ENCODE data around the gene GHR. TPM values are rescaled to one million over a fixed set of nuclear protein-coding genes. Genes with fewer than 3 reads are reported as not detected.

GHR gene
- total and polyA plus RNA-seq, 10 of the 15 experiments (the other 5 are each of a cell fraction or from before 2014, with no cell fraction given): 0.23 to 10.2 (median 0.48) TPM

DNA sequence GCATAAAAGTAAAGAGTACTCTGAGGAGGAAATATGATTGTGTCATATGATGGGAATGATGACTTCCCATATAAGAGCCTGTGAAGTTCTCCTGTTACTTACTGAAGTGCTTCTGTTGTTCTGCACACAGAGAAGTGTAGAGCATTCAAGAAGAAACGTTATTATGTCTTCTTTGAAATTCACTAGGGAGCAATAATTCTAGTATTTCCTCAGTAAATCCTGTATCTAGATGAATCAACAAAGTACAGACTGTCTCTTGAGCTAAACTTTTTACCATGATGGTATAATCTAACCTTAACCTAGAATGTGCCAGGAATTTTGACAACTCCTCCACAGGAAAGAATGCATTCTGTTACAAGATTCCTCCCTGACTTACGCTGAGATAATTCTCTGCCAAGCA is 18.9 kb upstream of the GHR start (continued):
- TF ChIP-seq, protein P1, sequence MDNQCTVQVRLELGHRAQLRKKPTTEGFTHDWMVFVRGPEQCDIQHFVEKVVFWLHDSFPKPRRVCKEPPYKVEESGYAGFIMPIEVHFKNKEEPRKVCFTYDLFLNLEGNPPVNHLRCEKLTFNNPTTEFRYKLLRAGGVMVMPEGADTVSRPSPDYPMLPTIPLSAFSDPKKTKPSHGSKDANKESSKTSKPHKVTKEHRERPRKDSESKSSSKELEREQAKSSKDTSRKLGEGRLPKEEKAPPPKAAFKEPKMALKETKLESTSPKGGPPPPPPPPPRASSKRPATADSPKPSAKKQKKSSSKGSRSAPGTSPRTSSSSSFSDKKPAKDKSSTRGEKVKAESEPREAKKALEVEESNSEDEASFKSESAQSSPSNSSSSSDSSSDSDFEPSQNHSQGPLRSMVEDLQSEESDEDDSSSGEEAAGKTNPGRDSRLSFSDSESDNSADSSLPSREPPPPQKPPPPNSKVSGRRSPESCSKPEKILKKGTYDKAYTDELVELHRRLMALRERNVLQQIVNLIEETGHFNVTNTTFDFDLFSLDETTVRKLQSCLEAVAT (IDR thresholded peaks at IDR 0.05): no peak
- no peak for TF ChIP-seq JUND (IDR thresholded peaks at IDR 0.05; ENCODE audit: low read depth, low read length)
- no peak for TF ChIP-seq MTA2 (IDR thresholded peaks at IDR 0.05; ENCODE audit: low read depth)
- no peak for TF ChIP-seq NFXL1 (IDR thresholded peaks at IDR 0.05; ENCODE audit: borderline replicate concordance)
- TF ChIP-seq CREB1 (IDR thresholded peaks at IDR 0.05; ENCODE audit: low read depth): no peak
- no peak for TF ChIP-seq SIX5 (IDR thresholded peaks at IDR 0.05; ENCODE audit: low read depth, low read length, severe bottlenecking)
- no peak for TF ChIP-seq FOXK2 (IDR thresholded peaks at IDR 0.05)
- TF ChIP-seq FOS (IDR thresholded peaks at IDR 0.05; ENCODE audit: borderline replicate concordance, extremely low read depth, insufficient read length): no peak
- TF ChIP-seq NRF1 (conservative IDR thresholded peaks at IDR 0.05; ENCODE audit: low read depth, low read length): no peak
- no peak for TF ChIP-seq ZNF384 (IDR thresholded peaks at IDR 0.05; ENCODE audit: borderline replicate concordance, low read depth, low read length)
- no peak for TF ChIP-seq MEF2A (IDR thresholded peaks at IDR 0.05; ENCODE audit: insufficient read depth, low read depth, low read length)
- no peak for TF ChIP-seq ZNF207 (IDR thresholded peaks at IDR 0.05; ENCODE audit: borderline replicate concordance)

DNA sequence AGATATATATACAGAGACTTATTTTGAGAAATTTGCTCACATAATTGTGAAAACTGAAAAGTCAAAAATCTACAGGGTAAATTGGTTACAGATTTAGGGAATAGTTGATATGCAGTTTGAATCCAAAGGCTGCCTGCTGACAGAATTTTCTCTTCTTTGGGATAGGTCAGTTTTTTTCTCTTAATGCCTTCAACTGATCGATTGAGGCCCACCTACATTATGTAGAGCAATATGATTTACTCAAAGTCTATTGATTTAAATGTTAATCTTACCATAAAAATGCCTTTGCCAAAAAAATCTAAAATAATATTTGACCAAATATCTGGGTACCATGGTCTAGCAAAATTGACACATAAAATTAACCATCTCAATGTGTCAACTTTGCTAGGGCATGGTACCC is 3.9 kb upstream of the GHR start:
- intact Hi-C loops (cut with micrococcal nuclease; ENCODE audit: unreplicated experiment) (no loop called here), in situ Hi-C loops (cut with MboI) (no loop called here)
- H2AFZ ChIP-seq (ENCODE audit: control insufficient read depth, low read depth, low read length): no peak overlapping the region
- no TSS peak for BruUV-seq (replicated peaks)
- no peaks in the 10 kb centered on the region for H3K9me3 ChIP-seq (replicated peaks; ENCODE audit: control insufficient read depth, insufficient read depth, low read length)
- no peaks in the 10 kb centered on the region for H3K79me2 ChIP-seq (ENCODE audit: control insufficient read depth, insufficient read depth, low read length)
- WGBS (ENCODE audit: insufficient coverage, insufficient replicate concordance, low lambda C conversion rate, missing lambda C conversion rate): 0% methylated on average over 1 of the region's 1 CpG
- SMC1A ChIA-PET (ENCODE audit: uncharacterized antibody, unreplicated experiment): no interaction called here
- no peaks in the 10 kb centered on the region for H3K36me3 ChIP-seq (ENCODE audit: control insufficient read depth in 2 of 2, insufficient read depth in 2 of 2, low read length in 1 of 2)
- RAD21 ChIA-PET (ENCODE audit: unreplicated experiment): no interaction called here
- FAIRE-seq (no peak), DNase-seq (ENCODE audit: low read depth, low spot score) (no peak), ATAC-seq (no peak)
- H3K4me1 ChIP-seq (ENCODE audit: control insufficient read depth, insufficient read depth, low read length): no peaks in the 10 kb centered on the region
- no peak overlapping the region for H3K9ac ChIP-seq (ENCODE audit: control insufficient read depth, insufficient read depth, low read length)
- H3K27me3 ChIP-seq (replicated peaks in 1 of 2; ENCODE audit: control insufficient read depth in 2 of 2, insufficient read depth in 2 of 2, low read length in 1 of 2): peaks cover 0 to under 1% of the 10 kb centered on the region in 2 experiments; a peak in 1 of 4 replicates
- H3K27ac ChIP-seq (ENCODE audit: control insufficient read depth, insufficient read depth): no peak overlapping the region
- no peak overlapping the region for H3K4me3 ChIP-seq
- H3K4me2 ChIP-seq (ENCODE audit: control insufficient read depth, insufficient read depth): no peak overlapping the region
- POLR2A ChIA-PET: no interaction called here
- no peaks in the 10 kb centered on the region for H4K20me1 ChIP-seq (ENCODE audit: control insufficient read depth, insufficient read depth)
- CTCF ChIA-PET: no interaction called here
- TF ChIP-seq ETV6 (conservative IDR thresholded peaks at IDR 0.05 in 1 of 2, IDR thresholded peaks at IDR 0.05 in 1 of 2; ENCODE audit: borderline replicate concordance in 1 of 2, low read depth in 1 of 2): no peak
- TF ChIP-seq BCL11A (IDR thresholded peaks at IDR 0.05; ENCODE audit: low read depth, low read length): no peak
- TF ChIP-seq RB1 (IDR thresholded peaks at IDR 0.05; ENCODE audit: borderline replicate concordance): no peak
- TF ChIP-seq POLR2AphosphoS5 (IDR thresholded peaks at IDR 0.05; ENCODE audit: low read length): no peak
- TF ChIP-seq ZNF207 (IDR thresholded peaks at IDR 0.05; ENCODE audit: borderline replicate concordance): no peak
- TF ChIP-seq ATF7 (IDR thresholded peaks at IDR 0.05; ENCODE audit: low read depth): no peak
- TF ChIP-seq STAT1 (conservative IDR thresholded peaks at IDR 0.05): no peak
- no peak for TF ChIP-seq BACH1 (IDR thresholded peaks at IDR 0.05; ENCODE audit: borderline replicate concordance)
- TF ChIP-seq, protein P2, sequence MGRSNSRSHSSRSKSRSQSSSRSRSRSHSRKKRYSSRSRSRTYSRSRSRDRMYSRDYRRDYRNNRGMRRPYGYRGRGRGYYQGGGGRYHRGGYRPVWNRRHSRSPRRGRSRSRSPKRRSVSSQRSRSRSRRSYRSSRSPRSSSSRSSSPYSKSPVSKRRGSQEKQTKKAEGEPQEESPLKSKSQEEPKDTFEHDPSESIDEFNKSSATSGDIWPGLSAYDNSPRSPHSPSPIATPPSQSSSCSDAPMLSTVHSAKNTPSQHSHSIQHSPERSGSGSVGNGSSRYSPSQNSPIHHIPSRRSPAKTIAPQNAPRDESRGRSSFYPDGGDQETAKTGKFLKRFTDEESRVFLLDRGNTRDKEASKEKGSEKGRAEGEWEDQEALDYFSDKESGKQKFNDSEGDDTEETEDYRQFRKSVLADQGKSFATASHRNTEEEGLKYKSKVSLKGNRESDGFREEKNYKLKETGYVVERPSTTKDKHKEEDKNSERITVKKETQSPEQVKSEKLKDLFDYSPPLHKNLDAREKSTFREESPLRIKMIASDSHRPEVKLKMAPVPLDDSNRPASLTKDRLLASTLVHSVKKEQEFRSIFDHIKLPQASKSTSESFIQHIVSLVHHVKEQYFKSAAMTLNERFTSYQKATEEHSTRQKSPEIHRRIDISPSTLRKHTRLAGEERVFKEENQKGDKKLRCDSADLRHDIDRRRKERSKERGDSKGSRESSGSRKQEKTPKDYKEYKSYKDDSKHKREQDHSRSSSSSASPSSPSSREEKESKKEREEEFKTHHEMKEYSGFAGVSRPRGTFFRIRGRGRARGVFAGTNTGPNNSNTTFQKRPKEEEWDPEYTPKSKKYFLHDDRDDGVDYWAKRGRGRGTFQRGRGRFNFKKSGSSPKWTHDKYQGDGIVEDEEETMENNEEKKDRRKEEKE (IDR thresholded peaks at IDR 0.05): no peak
- no peak for TF ChIP-seq SREBF1 (IDR thresholded peaks at IDR 0.05; ENCODE audit: low read length)
- TF ChIP-seq SMAD5 (IDR thresholded peaks at IDR 0.05; ENCODE audit: low read depth): no peak
- TF ChIP-seq MEF2A (IDR thresholded peaks at IDR 0.05; ENCODE audit: insufficient read depth, low read depth, low read length): no peak
- TF ChIP-seq RAD51 (IDR thresholded peaks at IDR 0.05): no peak

Measured in GM12878 (cell line).